ENCODE measurements around the gene GNG13.

The GNG13 gene

GRCh38 chr16:813204-813915 is 12.8 kb upstream of the GNG13 start:
- Histone ChIP-seq H3K4me1 (ENCODE audit: insufficient read depth, low read length) (peaks cover 4% of the 10 kb centered on the region; the same call in 1 of the 2 replicates), H3K36me3 (ENCODE audit: insufficient read depth, low read length) (no peaks in the 10 kb centered on the region), H3K9ac (ENCODE audit: low read depth, low read length) (peak overlapping the region; percentile 37), H3K9me3 (ENCODE audit: control insufficient read depth, insufficient read depth, low read length) (no peaks in the 10 kb centered on the region)

- peaks cover 5% of the 10 kb centered on the region; the same call in 1 of the 2 replicates for H3K4me1 ChIP-seq (ENCODE audit: insufficient read depth, low read length)
These were observed 7.5 kb upstream of the GNG13 start for GRCh38 chr16:808085-808386.

GRCh38 chr16:807347-808084 is 7.0 kb upstream of the GNG13 start:
- Histone ChIP-seq H3K36me3 (ENCODE audit: insufficient read depth, low read length) (no peaks in the 10 kb centered on the region), H3K9me3 (ENCODE audit: control insufficient read depth, insufficient read depth, low read length) (no peaks in the 10 kb centered on the region), H3K4me1 (ENCODE audit: insufficient read depth, low read length) (peaks cover 5% of the 10 kb centered on the region; the same call in 1 of the 2 replicates), H3K9ac (ENCODE audit: low read depth, low read length) (peak overlapping the region; percentile 74)

More at GRCh38 chr16:808085-808386, 7.5 kb upstream of the GNG13 start:
- H3K9ac ChIP-seq (ENCODE audit: low read depth, low read length) = peak overlapping the region; percentile 74
- no peaks in the 10 kb centered on the region for H3K36me3 ChIP-seq (ENCODE audit: insufficient read depth, low read length)
- H3K9me3 ChIP-seq (ENCODE audit: control insufficient read depth, insufficient read depth, low read length) = no peaks in the 10 kb centered on the region

- no peaks in the 10 kb centered on the region for H3K9me3 ChIP-seq (ENCODE audit: control insufficient read depth, insufficient read depth, low read length)
- peaks cover 7% of the 10 kb centered on the region; the same call in 1 of the 2 replicates for H3K4me1 ChIP-seq (ENCODE audit: insufficient read depth, low read length)
- H3K36me3 ChIP-seq (ENCODE audit: insufficient read depth, low read length) = no peaks in the 10 kb centered on the region
- H3K9ac ChIP-seq (ENCODE audit: low read depth, low read length) = no peak overlapping the region
These were observed 4.9 kb upstream of the GNG13 start for GRCh38 chr16:805474-805873.

- Histone ChIP-seq H3K9me3 (ENCODE audit: control insufficient read depth, insufficient read depth, low read length) (no peaks in the 10 kb centered on the region), H3K36me3 (ENCODE audit: insufficient read depth, low read length) (no peaks in the 10 kb centered on the region), H3K4me1 (ENCODE audit: insufficient read depth, low read length) (peaks cover 7% of the 10 kb centered on the region; the same call in 1 of the 2 replicates), H3K9ac (ENCODE audit: low read depth, low read length) (no peak overlapping the region)
These were observed 3.9 kb upstream of the GNG13 start for GRCh38 chr16:804193-805048.

GRCh38 chr16:803754-804080 is 3.2 kb upstream of the GNG13 start:
- Histone ChIP-seq H3K36me3 (ENCODE audit: insufficient read depth, low read length) (no peaks in the 10 kb centered on the region), H3K9ac (ENCODE audit: low read depth, low read length) (no peak overlapping the region), H3K4me1 (ENCODE audit: insufficient read depth, low read length) (peaks cover 7% of the 10 kb centered on the region; the same call in 1 of the 2 replicates), H3K9me3 (ENCODE audit: control insufficient read depth, insufficient read depth, low read length) (no peaks in the 10 kb centered on the region)

- no peaks in the 10 kb centered on the region for H3K9me3 ChIP-seq (ENCODE audit: control insufficient read depth, insufficient read depth, low read length)
- no peaks in the 10 kb centered on the region for H3K36me3 ChIP-seq (ENCODE audit: insufficient read depth, low read length)
- H3K9ac ChIP-seq (ENCODE audit: low read depth, low read length) = no peak overlapping the region
- H3K4me1 ChIP-seq (ENCODE audit: insufficient read depth, low read length) = peaks cover 7% of the 10 kb centered on the region; the same call in 1 of the 2 replicates
These were observed 2.6 kb upstream of the GNG13 start for GRCh38 chr16:802914-803753.

GRCh38 chr16:802461-802860 is 1.9 kb upstream of the GNG13 start:
- Histone ChIP-seq H3K4me1 (ENCODE audit: insufficient read depth, low read length) (peaks cover 7% of the 10 kb centered on the region; the same call in 1 of the 2 replicates), H3K36me3 (ENCODE audit: insufficient read depth, low read length) (no peaks in the 10 kb centered on the region), H3K9me3 (ENCODE audit: control insufficient read depth, insufficient read depth, low read length) (no peaks in the 10 kb centered on the region; the same call in 1 of the 2 replicates), H3K9ac (ENCODE audit: low read depth, low read length) (no peak overlapping the region)

- Histone ChIP-seq H3K9me3 (ENCODE audit: control insufficient read depth, insufficient read depth, low read length) (no peaks in the 10 kb centered on the region; the same call in 1 of the 2 replicates), H3K36me3 (ENCODE audit: insufficient read depth, low read length) (0 out of 2 replicates have a peak, but pooled peaks cover 2% of the 10 kb centered on the region), H3K9ac (ENCODE audit: low read depth, low read length) (no peak overlapping the region), H3K4me1 (ENCODE audit: insufficient read depth, low read length) (peaks cover 7% of the 10 kb centered on the region; the same call in 1 of the 2 replicates)
These were observed 1.2 kb upstream of the GNG13 start for GRCh38 chr16:801584-802363.

GRCh38 chr16:800834-801511 is 439 bp upstream of the GNG13 start:
- no peaks in the 10 kb centered on the region; the same call in 1 of the 2 replicates for H3K9me3 ChIP-seq (ENCODE audit: control insufficient read depth, insufficient read depth, low read length)
- 0 out of 2 replicates have a peak, but pooled peaks cover 2% of the 10 kb centered on the region for H3K36me3 ChIP-seq (ENCODE audit: insufficient read depth, low read length)
- no peak overlapping the region for H3K9ac ChIP-seq (ENCODE audit: low read depth, low read length)
- H3K4me1 ChIP-seq (ENCODE audit: insufficient read depth, low read length) = peaks cover 7% of the 10 kb centered on the region; the same call in 1 of the 2 replicates

- Histone ChIP-seq H3K9ac (ENCODE audit: low read depth, low read length) (no peak overlapping the region), H3K36me3 (ENCODE audit: insufficient read depth, low read length) (0 out of 2 replicates have a peak, but pooled peaks cover 2% of the 10 kb centered on the region), H3K9me3 (ENCODE audit: control insufficient read depth, insufficient read depth, low read length) (no peaks in the 10 kb centered on the region; the same call in 1 of the 2 replicates), H3K4me1 (ENCODE audit: insufficient read depth, low read length) (peaks cover 2% of the 10 kb centered on the region; the same call in 1 of the 2 replicates)
These were observed 1.2 kb downstream of the GNG13 start for GRCh38 chr16:799111-799947.

- Histone ChIP-seq H3K36me3 (ENCODE audit: insufficient read depth, low read length) (0 out of 2 replicates have a peak, but pooled peaks cover 2% of the 10 kb centered on the region), H3K4me1 (ENCODE audit: insufficient read depth, low read length) (peaks cover 2% of the 10 kb centered on the region; the same call in 1 of the 2 replicates), H3K9ac (ENCODE audit: low read depth, low read length) (no peak overlapping the region), H3K9me3 (ENCODE audit: control insufficient read depth, insufficient read depth, low read length) (no peaks in the 10 kb centered on the region; the same call in 1 of the 2 replicates)
These were observed 1.9 kb downstream of the GNG13 start for GRCh38 chr16:798666-799065.
